Mesodermal cell (in vitro differentiated cells): Measurements from ENCODE around the gene DCAF6.

Experiments used
- H3K27ac ChIP-seq: 2 replicates; pipeline ENCODE4 v1.7.0; 2013; ENCODE audit warnings: mild to moderate bottlenecking, low read depth, low read length, moderate library complexity; ENCODE audit not compliant: severe bottlenecking
- H3K36me3 ChIP-seq: 2 replicates; pipeline ENCODE4 v1.7.1; 2013; ENCODE audit warnings: mild to moderate bottlenecking, low read length, moderate library complexity; ENCODE audit not compliant: control insufficient read depth, insufficient read depth
- H3K4me1 ChIP-seq: one replicate; pipeline ENCODE4 v1.7.1; 2013; ENCODE audit warnings: mild to moderate bottlenecking, low read length; ENCODE audit not compliant: insufficient read depth, control insufficient read depth, poor library complexity, severe bottlenecking
- H3K4me3 ChIP-seq: 2 replicates; pipeline ENCODE4 v1.7.0; 2013; ENCODE audit warnings: low read length, control low read depth, mild to moderate bottlenecking; ENCODE audit not compliant: insufficient read depth, poor library complexity, severe bottlenecking; ENCODE audit errors: extremely low read depth
- H3K9me3 ChIP-seq: 2 replicates; pipeline ENCODE4 v1.7.1; 2013; ENCODE audit warnings: mild to moderate bottlenecking, low read length, moderate library complexity; ENCODE audit not compliant: control insufficient read depth
- WGBS, 2 experiments: methylation state at CpG; one replicate each; pipeline ENCODE4 v1.1.5; 2013; ENCODE audit warnings: missing lambda C conversion rate in 2 of 2; ENCODE audit not compliant: insufficient coverage in 2 of 2; 5-methylcytosine and 5-hydroxymethylcytosine counted together

DCAF6 gene

GRCh38 chr1:168121401-168122011 lies 185.0 kb downstream of the DCAF6 start:
- no peaks in the 10 kb centered on the region for H3K4me1 ChIP-seq
- no peak overlapping the region for H3K27ac ChIP-seq
- no peak overlapping the region for H3K4me3 ChIP-seq
- H3K9me3 ChIP-seq, result no peaks in the 10 kb centered on the region
- peaks cover 41% of the 10 kb centered on the region for H3K36me3 ChIP-seq
- 81 to 93% methylated on average over 6 of the region's 7 CpGs for WGBS, 2 experiments

- no CpG with 5 or more reads among the region's 1 CpG for WGBS, 2 experiments
- Histone ChIP-seq H3K36me3 (peaks cover 61% of the 10 kb centered on the region), H3K9me3 (peaks cover 4% of the 10 kb centered on the region)
Measured at GRCh38 chr1:168125051-168125450, 188.6 kb downstream of the DCAF6 start.

More at GRCh38 chr1:168125051-168125450, 188.6 kb downstream of the DCAF6 start:
- Histone ChIP-seq H3K4me1 (no peaks in the 10 kb centered on the region), H3K27ac (no peak overlapping the region), H3K4me3 (no peak overlapping the region)
